LNCAP (cell line): ENCODE measurements around the gene CUL2.

ENCODE experiments used
- CTCF ChIP-seq: fragments of 450-650 bp; IDR thresholded peaks from 2 replicates; pipeline ENCODE4 v1.5.1; 2017; ENCODE audit warnings: mild to moderate bottlenecking

Gene CUL2

GRCh38 chr10:35127289-35127891 lies 37.2 kb upstream of the CUL2 start:
- TF ChIP-seq CTCF: no peak

- peak; percentile 88 for TF ChIP-seq CTCF
Observed at GRCh38 chr10:35126530-35127288, 36.6 kb upstream of the CUL2 start, which contains the start of gene CREM. CREM (plus strand) TSS chr10:35126846; CDS start chr10:35137836, 10,990 bp downstream.

- TF ChIP-seq CTCF: no peak
Observed at GRCh38 chr10:35126062-35126529, 36.0 kb upstream of the CUL2 start.

- no peak for TF ChIP-seq CTCF
Observed at GRCh38 chr10:35124540-35124939, 34.4 kb upstream of the CUL2 start.

- no peak for TF ChIP-seq CTCF
Observed at GRCh38 chr10:35119378-35119777, 29.2 kb upstream of the CUL2 start.

- TF ChIP-seq CTCF: no peak
Observed at GRCh38 chr10:35112571-35112970, 22.4 kb upstream of the CUL2 start.

- TF ChIP-seq CTCF: no peak
Observed at GRCh38 chr10:35103882-35104281, 13.7 kb upstream of the CUL2 start.
